ENCODE results near the gene ADAMTS6.

ADAMTS6 gene

DNA sequence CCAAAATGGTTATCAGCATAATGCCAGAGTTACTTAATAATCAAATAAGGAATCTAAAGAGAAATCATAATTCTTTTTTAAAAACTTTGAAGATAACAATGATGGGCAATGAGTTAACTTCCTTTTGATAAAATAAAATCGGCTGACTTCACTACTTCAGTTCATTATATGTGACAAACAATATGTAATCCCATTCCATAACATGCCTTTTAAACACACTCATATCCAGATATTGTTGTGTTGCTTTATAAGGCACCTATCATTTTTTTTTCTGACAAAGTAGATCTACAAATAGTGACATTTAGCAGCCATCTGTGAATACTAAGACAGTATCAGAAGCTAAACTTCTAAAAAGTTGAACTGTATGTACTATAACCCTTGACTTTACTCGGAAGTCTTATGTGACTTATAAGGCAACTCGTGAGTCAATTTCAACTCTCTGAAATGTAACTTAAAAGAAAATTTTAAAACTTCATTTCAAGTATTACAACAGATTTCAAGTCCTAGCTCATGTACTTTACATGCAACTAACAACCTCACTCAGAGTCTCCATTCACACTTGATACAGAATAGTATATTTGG, 7.5 kb downstream of the ADAMTS6 start:
- POLR2A ChIA-PET: no interaction called here
- CTCF ChIA-PET: interaction anchor here (0.6 kb wide), 1 partner anchor 104 kb away, joined by 3 read pairs; no protein-coding TSS in a partner anchor
- no peaks in the 10 kb centered on the region for H3K27me3 ChIP-seq (replicated peaks in 2 of 5; ENCODE audit: control insufficient read depth in 4 of 5, insufficient read depth in 5 of 5, low read length in 4 of 5)
- H3K27ac ChIP-seq (ENCODE audit: insufficient read depth in 1 of 2, low read depth in 1 of 2, low read length in 2 of 2, poor library complexity in 1 of 2, severe bottlenecking in 2 of 2): no peak overlapping the region
- WGBS (ENCODE audit: insufficient coverage): 100% methylated on average over 2 of the region's 3 CpGs
- DNase-seq: no peak
- H3K4me3 ChIP-seq (ENCODE audit: control insufficient read depth in 1 of 7, extremely low read depth in 1 of 7, insufficient read depth in 4 of 7, low read depth in 2 of 7, low read length in 6 of 7): no peak overlapping the region
- no peaks in the 10 kb centered on the region for H3K9me3 ChIP-seq (ENCODE audit: control extremely low read depth in 1 of 5, control insufficient read depth in 4 of 5, insufficient read depth in 2 of 5, low read depth in 1 of 5, low read length in 4 of 5)
- H3K4me1 ChIP-seq (ENCODE audit: control extremely low read depth in 1 of 4, control insufficient read depth in 4 of 4, insufficient read depth in 4 of 4, low read length in 3 of 4): no peaks in the 10 kb centered on the region
- H3K36me3 ChIP-seq (ENCODE audit: control insufficient read depth in 4 of 4, insufficient read depth in 4 of 4, low read length in 3 of 4): no peaks in the 10 kb centered on the region

DNA sequence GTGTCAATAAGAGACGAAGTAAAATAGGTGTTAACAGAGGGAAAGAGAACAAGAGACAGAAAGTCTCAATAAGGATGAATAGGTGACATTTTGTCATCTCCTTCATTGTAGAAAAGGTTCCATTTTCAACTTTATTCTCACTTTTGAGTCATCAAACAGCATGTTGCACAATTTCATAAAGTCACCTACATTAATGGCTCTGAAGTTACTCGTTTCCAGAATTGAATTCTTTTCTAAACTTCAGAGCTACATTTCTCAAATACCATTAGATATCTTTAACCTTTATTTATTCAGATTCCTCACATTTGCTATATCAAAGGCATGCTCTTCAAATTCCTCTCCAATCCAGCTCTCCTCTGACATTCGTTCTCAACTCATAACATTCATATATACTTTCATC, 13.1 kb downstream of the ADAMTS6 start:
- POLR2A ChIA-PET: no interaction called here
- CTCF ChIA-PET: no interaction called here
- Histone ChIP-seq H3K9me3 (ENCODE audit: control extremely low read depth in 1 of 5, control insufficient read depth in 4 of 5, insufficient read depth in 2 of 5, low read depth in 1 of 5, low read length in 4 of 5) (no peaks in the 10 kb centered on the region), H3K4me1 (ENCODE audit: control extremely low read depth in 1 of 4, control insufficient read depth in 4 of 4, insufficient read depth in 4 of 4, low read length in 3 of 4) (no peaks in the 10 kb centered on the region), H3K4me3 (ENCODE audit: control insufficient read depth in 1 of 7, extremely low read depth in 1 of 7, insufficient read depth in 4 of 7, low read depth in 2 of 7, low read length in 6 of 7) (no peak overlapping the region), H3K27ac (ENCODE audit: insufficient read depth in 1 of 2, low read depth in 1 of 2, low read length in 2 of 2, poor library complexity in 1 of 2, severe bottlenecking in 2 of 2) (no peak overlapping the region), H3K36me3 (ENCODE audit: control insufficient read depth in 4 of 4, insufficient read depth in 4 of 4, low read length in 3 of 4) (no peaks in the 10 kb centered on the region), H3K27me3 (replicated peaks in 2 of 5; ENCODE audit: control insufficient read depth in 4 of 5, insufficient read depth in 5 of 5, low read length in 4 of 5) (no peaks in the 10 kb centered on the region)
- 95% methylated on average over 2 of the region's 3 CpGs for WGBS (ENCODE audit: insufficient coverage)
- no peak for DNase-seq

GRCh38 chr5:65462139-65462705, 19.5 kb downstream of the ADAMTS6 start:
- DNase-seq: no peak
- ChIA-PET POLR2A (no interaction called here), CTCF (no interaction called here)
- Histone ChIP-seq H3K9me3 (ENCODE audit: control extremely low read depth in 1 of 5, control insufficient read depth in 4 of 5, insufficient read depth in 2 of 5, low read depth in 1 of 5, low read length in 4 of 5) (no peaks in the 10 kb centered on the region), H3K27ac (ENCODE audit: insufficient read depth in 1 of 2, low read depth in 1 of 2, low read length in 2 of 2, poor library complexity in 1 of 2, severe bottlenecking in 2 of 2) (no peak overlapping the region), H3K36me3 (ENCODE audit: control insufficient read depth in 4 of 4, insufficient read depth in 4 of 4, low read length in 3 of 4) (no peaks in the 10 kb centered on the region), H3K4me3 (ENCODE audit: control insufficient read depth in 1 of 7, extremely low read depth in 1 of 7, insufficient read depth in 4 of 7, low read depth in 2 of 7, low read length in 6 of 7) (no peak overlapping the region), H3K27me3 (replicated peaks in 2 of 5; ENCODE audit: control insufficient read depth in 4 of 5, insufficient read depth in 5 of 5, low read length in 4 of 5) (no peaks in the 10 kb centered on the region), H3K4me1 (ENCODE audit: control extremely low read depth in 1 of 4, control insufficient read depth in 4 of 4, insufficient read depth in 4 of 4, low read length in 3 of 4) (no peaks in the 10 kb centered on the region)
- no CpG with 5 or more reads among the region's 3 CpGs for WGBS (ENCODE audit: insufficient coverage)

GRCh38 chr5:65461490-65461889, 20.2 kb downstream of the ADAMTS6 start:
- H3K9me3 ChIP-seq (ENCODE audit: control extremely low read depth in 1 of 5, control insufficient read depth in 4 of 5, insufficient read depth in 2 of 5, low read depth in 1 of 5, low read length in 4 of 5): no peaks in the 10 kb centered on the region
- H3K27me3 ChIP-seq (replicated peaks in 2 of 5; ENCODE audit: control insufficient read depth in 4 of 5, insufficient read depth in 5 of 5, low read length in 4 of 5): no peaks in the 10 kb centered on the region
- CTCF ChIA-PET: no interaction called here
- no peak overlapping the region for H3K27ac ChIP-seq (ENCODE audit: insufficient read depth in 1 of 2, low read depth in 1 of 2, low read length in 2 of 2, poor library complexity in 1 of 2, severe bottlenecking in 2 of 2)
- H3K36me3 ChIP-seq (ENCODE audit: control insufficient read depth in 4 of 4, insufficient read depth in 4 of 4, low read length in 3 of 4): no peaks in the 10 kb centered on the region
- POLR2A ChIA-PET: no interaction called here
- H3K4me1 ChIP-seq (ENCODE audit: control extremely low read depth in 1 of 4, control insufficient read depth in 4 of 4, insufficient read depth in 4 of 4, low read length in 3 of 4): no peaks in the 10 kb centered on the region
- H3K4me3 ChIP-seq (ENCODE audit: control insufficient read depth in 1 of 7, extremely low read depth in 1 of 7, insufficient read depth in 4 of 7, low read depth in 2 of 7, low read length in 6 of 7): no peak overlapping the region
- DNase-seq: no peak

DNA sequence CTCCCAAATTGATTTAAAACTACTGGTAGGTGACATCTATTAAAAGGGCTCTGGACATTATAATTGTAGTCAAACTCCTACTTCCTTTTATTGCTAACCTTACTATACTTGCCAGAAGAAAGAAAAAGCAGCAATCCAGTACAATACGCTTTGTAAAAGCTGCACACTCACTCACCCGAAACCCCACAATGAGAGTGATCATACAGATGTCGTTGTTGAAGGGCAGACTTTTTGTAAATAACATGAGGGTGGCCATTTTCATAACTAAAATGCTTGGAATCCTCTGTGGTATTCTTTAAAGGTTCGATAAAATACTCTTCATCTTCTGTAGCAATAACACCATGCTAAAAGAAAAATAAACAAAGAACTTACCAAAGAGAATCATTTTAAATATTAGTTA, 21.7 kb downstream of the ADAMTS6 start:
- WGBS (ENCODE audit: insufficient coverage): no CpG with 5 or more reads among the region's 4 CpGs
- H3K27me3 ChIP-seq (replicated peaks in 2 of 5; ENCODE audit: control insufficient read depth in 4 of 5, insufficient read depth in 5 of 5, low read length in 4 of 5): no peaks in the 10 kb centered on the region
- DNase-seq: no peak
- H3K4me1 ChIP-seq (ENCODE audit: control extremely low read depth in 1 of 4, control insufficient read depth in 4 of 4, insufficient read depth in 4 of 4, low read length in 3 of 4): no peaks in the 10 kb centered on the region
- H3K4me3 ChIP-seq (ENCODE audit: control insufficient read depth in 1 of 7, extremely low read depth in 1 of 7, insufficient read depth in 4 of 7, low read depth in 2 of 7, low read length in 6 of 7): no peak overlapping the region
- H3K27ac ChIP-seq (ENCODE audit: insufficient read depth in 1 of 2, low read depth in 1 of 2, low read length in 2 of 2, poor library complexity in 1 of 2, severe bottlenecking in 2 of 2): no peak overlapping the region
- ChIA-PET POLR2A (no interaction called here), CTCF (interaction anchor here (1.3 kb wide), 1 partner anchor 10 kb away, joined by 4 read pairs; no protein-coding TSS in a partner anchor)
- no peaks in the 10 kb centered on the region for H3K36me3 ChIP-seq (ENCODE audit: control insufficient read depth in 4 of 4, insufficient read depth in 4 of 4, low read length in 3 of 4)
- H3K9me3 ChIP-seq (ENCODE audit: control extremely low read depth in 1 of 5, control insufficient read depth in 4 of 5, insufficient read depth in 2 of 5, low read depth in 1 of 5, low read length in 4 of 5): no peaks in the 10 kb centered on the region

DNA sequence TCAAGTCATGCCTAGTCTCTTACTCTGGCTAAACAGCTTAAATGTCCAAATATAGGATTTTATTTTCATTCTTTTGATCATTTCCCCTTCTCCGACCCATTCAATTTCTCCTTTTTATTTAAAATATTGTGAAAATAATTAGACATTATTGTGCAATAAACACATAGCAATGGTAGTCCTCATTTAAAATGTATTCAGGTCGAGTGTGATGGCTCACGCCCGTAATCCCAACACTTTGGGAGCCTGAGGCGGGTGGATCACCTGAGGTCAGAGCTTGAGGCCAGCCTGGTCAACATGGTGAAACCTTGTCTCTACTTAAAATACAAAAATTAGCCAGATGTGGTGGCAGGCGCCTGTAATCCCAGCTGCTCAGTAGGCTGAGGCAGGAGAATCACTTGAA, 26.7 kb downstream of the ADAMTS6 start:
- DNase-seq: no peak
- Histone ChIP-seq H3K27ac (ENCODE audit: insufficient read depth in 1 of 2, low read depth in 1 of 2, low read length in 2 of 2, poor library complexity in 1 of 2, severe bottlenecking in 2 of 2) (no peak overlapping the region), H3K4me1 (ENCODE audit: control extremely low read depth in 1 of 4, control insufficient read depth in 4 of 4, insufficient read depth in 4 of 4, low read length in 3 of 4) (no peaks in the 10 kb centered on the region), H3K9me3 (ENCODE audit: control extremely low read depth in 1 of 5, control insufficient read depth in 4 of 5, insufficient read depth in 2 of 5, low read depth in 1 of 5, low read length in 4 of 5) (peaks cover 0 to 2% (median 0%) of the 10 kb centered on the region in 5 experiments), H3K4me3 (ENCODE audit: control insufficient read depth in 1 of 7, extremely low read depth in 1 of 7, insufficient read depth in 4 of 7, low read depth in 2 of 7, low read length in 6 of 7) (no peak overlapping the region), H3K36me3 (ENCODE audit: control insufficient read depth in 4 of 4, insufficient read depth in 4 of 4, low read length in 3 of 4) (peaks cover 0 to 3% (median 0%) of the 10 kb centered on the region in 4 experiments), H3K27me3 (replicated peaks in 2 of 5; ENCODE audit: control insufficient read depth in 4 of 5, insufficient read depth in 5 of 5, low read length in 4 of 5) (no peaks in the 10 kb centered on the region)
- 100% methylated on average over 5 of the region's 6 CpGs for WGBS (ENCODE audit: insufficient coverage)
- ChIA-PET POLR2A (no interaction called here), CTCF (no interaction called here)

- Histone ChIP-seq H3K9me3 (ENCODE audit: control extremely low read depth in 1 of 5, control insufficient read depth in 4 of 5, insufficient read depth in 2 of 5, low read depth in 1 of 5, low read length in 4 of 5) (peaks cover 0 to 2% (median 0%) of the 10 kb centered on the region in 5 experiments), H3K36me3 (ENCODE audit: control insufficient read depth in 4 of 4, insufficient read depth in 4 of 4, low read length in 3 of 4) (peaks cover 0 to 3% (median 0%) of the 10 kb centered on the region in 4 experiments), H3K4me1 (ENCODE audit: control extremely low read depth in 1 of 4, control insufficient read depth in 4 of 4, insufficient read depth in 4 of 4, low read length in 3 of 4) (no peaks in the 10 kb centered on the region), H3K27ac (ENCODE audit: insufficient read depth in 1 of 2, low read depth in 1 of 2, low read length in 2 of 2, poor library complexity in 1 of 2, severe bottlenecking in 2 of 2) (no peak overlapping the region), H3K4me3 (ENCODE audit: control insufficient read depth in 1 of 7, extremely low read depth in 1 of 7, insufficient read depth in 4 of 7, low read depth in 2 of 7, low read length in 6 of 7) (no peak overlapping the region), H3K27me3 (replicated peaks in 2 of 5; ENCODE audit: control insufficient read depth in 4 of 5, insufficient read depth in 5 of 5, low read length in 4 of 5) (no peaks in the 10 kb centered on the region)
- DNase-seq: no peak
- WGBS (ENCODE audit: insufficient coverage): no CpG with 5 or more reads among the region's 2 CpGs
- ChIA-PET POLR2A (no interaction called here), CTCF (no interaction called here)
Measured at GRCh38 chr5:65451436-65451835, 30.3 kb downstream of the ADAMTS6 start.
